HG03139 (cell line): ENCODE data around the gene JMJD7.

Experiments used
- ATAC-seq: cut with Tn5 transposase; IDR thresholded peaks from one replicate; pipeline ENCODE4 v1.9.1; 2021; ENCODE audit not compliant: unreplicated experiment

The JMJD7 gene

GRCh38 chr15:41842229-41842628 is 14.3 kb downstream of the JMJD7 start:
- no peak for ATAC-seq

DNA sequence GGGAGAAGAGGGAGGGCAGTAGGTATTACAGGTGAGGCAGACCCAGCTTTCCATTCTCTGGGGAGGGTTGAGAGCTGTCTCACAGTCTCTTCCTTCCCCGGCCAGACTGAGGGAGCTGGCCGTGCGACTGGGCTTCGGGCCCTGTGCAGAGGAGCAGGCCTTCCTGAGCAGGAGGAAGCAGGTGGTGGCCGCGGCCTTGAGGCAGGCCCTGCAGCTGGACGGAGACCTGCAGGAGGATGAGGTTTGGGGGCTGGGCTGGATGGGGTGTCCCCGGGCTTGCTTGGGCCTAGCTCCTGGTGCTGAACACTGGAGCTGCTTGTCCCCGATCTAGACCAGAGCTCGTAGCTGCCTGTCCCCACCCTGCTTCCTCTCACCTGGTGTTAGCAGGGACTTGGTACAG is 15.7 kb downstream of the JMJD7 start:
- no peak for ATAC-seq

DNA sequence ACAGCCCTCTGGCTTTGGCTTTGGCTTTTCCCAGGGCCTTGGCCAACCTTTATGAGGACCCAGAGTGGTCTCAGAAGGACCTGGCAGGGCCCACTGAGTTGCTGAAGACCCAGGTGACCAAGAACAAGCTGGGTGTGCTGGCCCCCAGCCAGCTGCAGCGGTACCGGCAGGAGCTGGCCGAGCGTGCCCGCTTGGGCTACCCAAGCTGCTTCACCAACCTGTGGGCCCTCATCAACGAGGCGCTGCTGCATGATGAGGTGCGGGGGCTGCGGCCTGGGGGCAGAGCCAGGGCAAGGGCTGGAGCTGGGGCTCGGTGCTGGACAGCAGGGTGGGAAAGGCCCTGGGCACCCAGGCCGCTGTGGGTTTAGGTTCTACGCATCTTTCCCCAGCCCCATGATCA is 16.9 kb downstream of the JMJD7 start:
- ATAC-seq, result no peak

GRCh38 chr15:41847206-41847605 is 19.3 kb downstream of the JMJD7 start:
- ATAC-seq, result no peak

DNA sequence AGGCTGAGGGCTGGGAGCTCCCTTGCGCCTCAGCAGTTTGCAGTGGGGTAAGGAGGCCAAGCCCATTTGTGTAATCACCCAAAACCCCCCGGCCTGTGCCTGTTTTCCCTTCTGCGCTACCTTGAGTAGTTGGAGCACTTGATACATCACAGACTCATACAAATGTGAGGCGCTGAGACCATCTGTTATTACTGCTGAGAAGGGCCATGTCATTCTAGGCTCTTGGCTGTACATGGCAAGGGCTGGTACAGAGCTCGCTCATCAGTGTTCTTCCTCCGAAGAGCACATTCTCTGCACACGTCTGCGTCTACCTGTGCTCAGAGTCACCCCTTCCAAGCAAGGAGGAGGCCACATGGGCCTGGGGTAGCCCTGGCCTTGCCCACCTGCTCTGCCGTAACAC is 20.1 kb downstream of the JMJD7 start:
- no peak for ATAC-seq

DNA sequence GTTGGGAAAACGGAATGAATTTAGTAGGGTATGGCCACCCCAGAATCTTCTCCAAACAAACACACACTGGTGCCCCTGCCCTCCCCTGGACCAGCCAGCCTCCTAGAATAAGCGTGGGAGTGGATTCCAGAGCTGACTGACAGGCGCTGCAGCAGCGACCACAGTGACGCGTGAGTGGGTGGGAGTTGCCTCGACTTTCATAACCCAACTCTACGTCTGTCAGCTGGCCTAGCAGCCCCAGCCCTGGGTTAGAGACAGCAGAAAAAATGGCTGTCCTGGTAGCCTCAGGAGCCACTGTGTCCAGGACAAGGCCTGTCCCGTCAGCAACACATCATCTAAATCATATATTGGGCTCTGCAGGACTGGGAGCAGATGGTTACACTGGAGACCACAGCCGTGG is 20.7 kb downstream of the JMJD7 start:
- no peak for ATAC-seq

GRCh38 chr15:41849204-41849603 is 21.3 kb downstream of the JMJD7 start:
- ATAC-seq, result no peak

DNA sequence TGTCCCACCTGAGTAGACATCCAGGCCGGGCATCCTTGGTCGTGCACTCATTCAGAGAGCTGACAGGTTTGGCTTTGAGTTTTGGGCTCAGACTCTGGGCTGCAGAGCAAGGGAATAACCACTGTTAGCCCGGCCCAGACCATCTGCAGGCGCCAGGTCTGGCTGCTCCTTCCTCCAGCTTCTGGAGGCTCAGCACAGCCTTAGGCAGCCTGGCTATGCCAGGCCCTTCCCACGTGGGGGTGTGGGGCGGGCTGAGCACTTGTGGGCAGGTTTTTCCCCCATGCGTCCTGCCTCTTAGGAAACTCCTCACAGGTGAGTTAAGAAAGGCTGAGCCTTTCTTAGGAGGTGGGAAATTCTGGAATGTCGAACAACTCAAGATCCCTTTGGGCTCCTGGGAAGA is 22.0 kb downstream of the JMJD7 start:
- ATAC-seq, result no peak

GRCh38 chr15:41850482-41851166 is 22.7 kb downstream of the JMJD7 start:
- ATAC-seq, result no peak

- no peak for ATAC-seq
Observed at GRCh38 chr15:41851167-41851523, 23.3 kb downstream of the JMJD7 start.

- ATAC-seq, result no peak
Observed at GRCh38 chr15:41851755-41852370, 24.0 kb downstream of the JMJD7 start.

- no peak for ATAC-seq
Observed at GRCh38 chr15:41852736-41853590, 25.1 kb downstream of the JMJD7 start.

GRCh38 chr15:41853831-41854230 is 25.9 kb downstream of the JMJD7 start:
- ATAC-seq, result no peak

GRCh38 chr15:41854443-41854842 is 26.6 kb downstream of the JMJD7 start:
- ATAC-seq, result no peak

- ATAC-seq, result no peak
Observed at GRCh38 chr15:41855261-41855961, 27.5 kb downstream of the JMJD7 start.

DNA sequence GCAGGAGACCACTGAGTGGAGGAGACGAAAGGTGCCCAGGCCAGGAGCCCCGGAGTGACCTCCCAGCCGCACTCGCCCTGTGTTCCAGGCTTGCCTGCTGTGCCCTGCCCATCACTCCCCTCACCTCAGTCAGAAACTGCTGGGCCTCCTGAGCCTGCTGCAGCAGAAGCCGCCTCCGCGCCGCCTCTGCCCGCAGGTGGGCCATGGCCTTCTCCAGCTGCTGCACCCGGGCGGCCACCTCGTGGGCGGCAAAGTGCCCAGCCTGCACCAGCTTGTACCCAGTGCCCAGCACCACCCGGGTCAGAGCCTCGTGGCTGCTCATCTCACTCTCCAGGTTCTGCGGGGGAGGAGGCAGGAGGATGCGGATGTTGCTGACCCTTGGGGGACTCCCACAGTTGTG is 28.4 kb downstream of the JMJD7 start:
- ATAC-seq, result no peak

DNA sequence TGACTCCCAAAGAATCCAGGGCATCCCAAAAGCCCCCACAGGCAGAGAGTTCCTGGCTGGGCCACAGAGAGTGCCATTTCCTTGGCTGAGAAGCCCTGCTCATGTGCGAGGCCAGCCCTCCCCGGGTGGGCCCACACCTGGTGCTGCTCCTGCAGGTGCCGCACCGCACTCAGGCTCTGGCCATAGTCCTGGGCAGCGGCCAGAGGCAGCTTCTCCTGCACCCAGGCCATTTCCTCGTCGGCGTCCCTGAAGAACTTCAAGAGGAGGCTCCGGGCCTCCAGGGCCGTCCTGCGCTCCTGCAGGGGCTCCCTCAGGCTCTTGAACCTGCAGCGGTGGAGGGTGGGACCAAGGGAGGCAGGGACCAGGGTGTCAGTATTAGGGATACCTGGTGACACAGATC is 28.8 kb downstream of the JMJD7 start:
- no peak for ATAC-seq

- ATAC-seq, result no peak
Observed at GRCh38 chr15:41857316-41857715, 29.4 kb downstream of the JMJD7 start.

GRCh38 chr15:41858756-41859155 is 30.9 kb downstream of the JMJD7 start:
- no peak for ATAC-seq

DNA sequence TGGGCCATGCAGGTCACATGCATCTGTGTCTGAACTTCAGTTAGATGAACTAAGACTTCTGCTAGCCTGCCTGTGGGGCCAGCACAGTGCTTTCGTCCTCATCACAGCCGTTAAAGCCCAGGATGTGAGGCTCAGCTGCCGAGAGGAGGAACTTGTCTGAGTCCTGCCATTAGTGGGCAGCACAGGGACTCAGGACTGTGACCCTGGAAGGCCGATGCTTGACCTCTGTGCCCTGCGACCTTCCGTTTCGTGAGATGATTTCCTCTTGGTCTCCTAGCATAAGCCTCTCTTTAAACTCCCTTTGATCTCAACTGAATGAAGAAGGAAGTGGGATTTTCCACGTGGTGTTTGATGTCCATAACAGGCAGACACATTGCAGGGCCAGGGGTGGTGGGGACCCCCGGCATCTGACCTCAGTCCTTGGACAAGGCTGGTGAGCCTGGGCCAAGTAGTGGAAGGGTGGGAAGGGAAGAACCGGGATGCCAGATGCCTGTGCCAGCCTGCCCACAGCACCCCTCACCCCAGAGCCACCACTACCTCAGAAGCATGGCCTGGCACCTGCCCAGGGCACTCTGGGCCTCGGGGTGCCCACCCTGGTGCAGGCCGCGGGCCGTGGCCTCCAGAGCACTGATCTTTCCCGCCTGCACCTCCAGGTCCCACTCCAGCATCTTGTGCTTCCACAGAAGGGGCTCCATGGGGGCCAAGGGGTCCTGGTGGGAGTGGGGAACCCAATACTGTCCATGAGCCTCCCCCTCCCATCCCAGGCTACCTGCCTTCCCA is 32.3 kb downstream of the JMJD7 start:
- no peak for ATAC-seq
